ENCODE measurements around the gene ZGLP1.

DNA sequence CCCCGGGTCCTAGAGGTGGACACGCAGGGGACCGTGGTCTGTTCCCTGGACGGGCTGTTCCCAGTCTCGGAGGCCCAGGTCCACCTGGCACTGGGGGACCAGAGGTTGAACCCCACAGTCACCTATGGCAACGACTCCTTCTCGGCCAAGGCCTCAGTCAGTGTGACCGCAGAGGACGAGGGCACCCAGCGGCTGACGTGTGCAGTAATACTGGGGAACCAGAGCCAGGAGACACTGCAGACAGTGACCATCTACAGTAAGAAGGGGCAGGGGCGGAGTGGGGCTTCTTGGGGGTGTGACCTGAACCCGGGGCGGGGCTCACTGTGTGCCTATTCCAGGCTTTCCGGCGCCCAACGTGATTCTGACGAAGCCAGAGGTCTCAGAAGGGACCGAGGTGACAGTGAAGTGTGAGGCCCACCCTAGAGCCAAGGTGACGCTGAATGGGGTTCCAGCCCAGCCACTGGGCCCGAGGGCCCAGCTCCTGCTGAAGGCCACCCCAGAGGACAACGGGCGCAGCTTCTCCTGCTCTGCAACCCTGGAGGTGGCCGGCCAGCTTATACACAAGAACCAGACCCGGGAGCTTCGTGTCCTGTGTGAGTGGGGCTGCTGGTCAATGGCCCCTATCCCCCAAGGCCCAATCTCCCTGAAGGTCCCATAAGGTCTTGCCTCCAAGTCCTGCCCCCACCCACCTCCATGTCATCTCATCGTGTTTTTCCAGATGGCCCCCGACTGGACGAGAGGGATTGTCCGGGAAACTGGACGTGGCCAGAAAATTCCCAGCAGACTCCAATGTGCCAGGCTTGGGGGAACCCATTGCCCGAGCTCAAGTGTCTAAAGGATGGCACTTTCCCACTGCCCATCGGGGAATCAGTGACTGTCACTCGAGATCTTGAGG is 25.3 kb downstream of the ZGLP1 start:
- TF ChIP-seq, protein P1, sequence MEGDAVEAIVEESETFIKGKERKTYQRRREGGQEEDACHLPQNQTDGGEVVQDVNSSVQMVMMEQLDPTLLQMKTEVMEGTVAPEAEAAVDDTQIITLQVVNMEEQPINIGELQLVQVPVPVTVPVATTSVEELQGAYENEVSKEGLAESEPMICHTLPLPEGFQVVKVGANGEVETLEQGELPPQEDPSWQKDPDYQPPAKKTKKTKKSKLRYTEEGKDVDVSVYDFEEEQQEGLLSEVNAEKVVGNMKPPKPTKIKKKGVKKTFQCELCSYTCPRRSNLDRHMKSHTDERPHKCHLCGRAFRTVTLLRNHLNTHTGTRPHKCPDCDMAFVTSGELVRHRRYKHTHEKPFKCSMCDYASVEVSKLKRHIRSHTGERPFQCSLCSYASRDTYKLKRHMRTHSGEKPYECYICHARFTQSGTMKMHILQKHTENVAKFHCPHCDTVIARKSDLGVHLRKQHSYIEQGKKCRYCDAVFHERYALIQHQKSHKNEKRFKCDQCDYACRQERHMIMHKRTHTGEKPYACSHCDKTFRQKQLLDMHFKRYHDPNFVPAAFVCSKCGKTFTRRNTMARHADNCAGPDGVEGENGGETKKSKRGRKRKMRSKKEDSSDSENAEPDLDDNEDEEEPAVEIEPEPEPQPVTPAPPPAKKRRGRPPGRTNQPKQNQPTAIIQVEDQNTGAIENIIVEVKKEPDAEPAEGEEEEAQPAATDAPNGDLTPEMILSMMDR (IDR thresholded peaks at IDR 0.05; ENCODE audit: low read length) = no peak
- no peak for TF ChIP-seq EZH2 (IDR thresholded peaks at IDR 0.05; ENCODE audit: borderline replicate concordance, low read length)

All from OCI-LY1 (cell line).